PC-3 (cell line): ENCODE results near the gene CEP131.

Experiments
- CTCF ChIP-seq: fragments of 300-600 bp; sonication (generic); conservative IDR thresholded peaks from 2 replicates; pipeline ENCODE4 v1.5.1; 2017; ENCODE audit warnings: antibody characterized with exemption, low read depth, mild to moderate bottlenecking, low read length
- EZH2 ChIP-seq: fragments of 300-600 bp; sonication (generic); IDR thresholded peaks from one replicate; pipeline ENCODE4 v1.6.1; 2017; ENCODE audit warnings: antibody characterized with exemption, mild to moderate bottlenecking, low read length; ENCODE audit not compliant: unreplicated experiment
- EZH2phosphoT487 ChIP-seq: fragments of 300-600 bp; sonication (generic); IDR thresholded peaks from 2 replicates; pipeline ENCODE4 v1.6.1; 2018; ENCODE audit warnings: mild to moderate bottlenecking, antibody characterized with exemption, low read length, borderline replicate concordance

- no peak for TF ChIP-seq CTCF
- no peak for TF ChIP-seq EZH2
- no peak for TF ChIP-seq EZH2phosphoT487
These were observed 23.0 kb upstream of the CEP131 start for GRCh38 chr17:81245665-81246342.
